Keratinocyte (primary cell): ENCODE measurements around the gene RGS7BP. TPM values are rescaled to one million over a fixed set of nuclear protein-coding genes. Genes with fewer than 3 reads are reported as not detected.

ENCODE experiments used
- DNase-seq: peaks from one replicate; pipeline ENCODE4 v3.0.0-alpha.2; 2011; ENCODE audit warnings: low read depth, missing footprints, low spot score
- FAIRE-seq: peaks from 2 replicates; lab custom pipeline; 2011; peaks lifted over from hg19 to GRCh38; lab: Jason Lieb, UNC
- H2AFZ ChIP-seq: 2 replicates; pipeline ENCODE4 v1.6.0; 2012; ENCODE audit warnings: low read length, control low read depth, inconsistent platforms; ENCODE audit not compliant: control insufficient read depth
- H3K27ac ChIP-seq: 2 replicates; pipeline ENCODE4 v1.5.1; 2011; ENCODE audit warnings: low read length; ENCODE audit not compliant: control insufficient read depth, insufficient read depth
- H3K27me3 ChIP-seq: 3 replicates; pipeline ENCODE4 v1.6.0; 2011; ENCODE audit warnings: low read length; ENCODE audit not compliant: control insufficient read depth, insufficient read depth; ENCODE audit errors: extremely low read depth
- H3K36me3 ChIP-seq, 2 experiments: 2 replicates in 1 of 2; 3 replicates in 1 of 2; pipeline ENCODE4 v1.5.1; 2011; ENCODE audit warnings: low read length in 2 of 2, mild to moderate bottlenecking in 1 of 2; ENCODE audit not compliant: control insufficient read depth in 2 of 2, insufficient read depth in 2 of 2; ENCODE audit errors: extremely low read depth in 1 of 2
- H3K4me1 ChIP-seq: 3 replicates; pipeline ENCODE4 v1.5.1; 2011; ENCODE audit warnings: low read length; ENCODE audit not compliant: control insufficient read depth, insufficient read depth; ENCODE audit errors: extremely low read depth
- H3K4me2 ChIP-seq: 3 replicates; pipeline ENCODE4 v1.6.0; 2011; ENCODE audit warnings: low read depth, low read length; ENCODE audit not compliant: control insufficient read depth, insufficient read depth; ENCODE audit errors: extremely low read depth
- H3K4me3 ChIP-seq, 3 experiments: fragments of 200-600 bp in 1 of 3; sonication (generic) in 1 of 3; 2 replicates in 2 of 3; 3 replicates in 1 of 3; pipeline ENCODE4 v1.5.1; 2011 to 2016; ENCODE audit warnings: low read length in 3 of 3, mild to moderate bottlenecking in 3 of 3, control low read depth in 2 of 3, inconsistent platforms in 1 of 3, low read depth in 1 of 3, mixed read lengths in 1 of 3, mixed run types in 1 of 3, moderate library complexity in 1 of 3; ENCODE audit not compliant: control insufficient read depth in 2 of 3, insufficient read depth in 2 of 3; ENCODE audit errors: extremely low read depth in 1 of 3
- H3K79me2 ChIP-seq: 2 replicates; pipeline ENCODE4 v1.6.0; 2012; ENCODE audit warnings: low read length; ENCODE audit not compliant: control insufficient read depth, insufficient read depth
- H3K9ac ChIP-seq: 3 replicates; pipeline ENCODE4 v1.6.0; 2011; ENCODE audit warnings: low read length; ENCODE audit not compliant: control insufficient read depth, insufficient read depth; ENCODE audit errors: extremely low read depth
- H3K9me1 ChIP-seq: 3 replicates; pipeline ENCODE4 v1.6.0; 2011; ENCODE audit warnings: low read length; ENCODE audit not compliant: control insufficient read depth, insufficient read depth; ENCODE audit errors: extremely low read depth
- H3K9me3 ChIP-seq: 2 replicates; pipeline ENCODE4 v1.5.1; 2012; ENCODE audit warnings: low read depth, low read length; ENCODE audit not compliant: control insufficient read depth
- H4K20me1 ChIP-seq: 3 replicates; pipeline ENCODE4 v1.6.0; 2011; ENCODE audit warnings: low read length; ENCODE audit not compliant: control insufficient read depth, insufficient read depth; ENCODE audit errors: extremely low read depth
- EZH2 ChIP-seq: IDR thresholded peaks from one replicate; pipeline ENCODE4 v1.6.1; 2012; ENCODE audit warnings: inconsistent platforms, mild to moderate bottlenecking, low read length, moderate library complexity
- dilution Hi-C: fragments of 300-500 bp; cut with MboI; formaldehyde crosslinking; loops from one replicate; pipeline ENCODE4 v1.7.0; 2020; ENCODE audit warnings: low sequenced_read_pairs; ENCODE audit not compliant: extremely low pct_ligation_motif_present
- polyA plus RNA-seq, 5 experiments: library from polyadenylated mRNA; depleted of rRNA in 3 of 5; stranded (reverse) in 3 of 5; stranded (forward) in 1 of 5; unstranded in 1 of 5; fragments of >200 nt; gene quantifications; 1 replicate in 1 of 5; 2 replicates in 3 of 5; 3 replicates in 1 of 5; pipeline versions ENCODE4 v1.2.1 to v1.2.3, GENCODE V29; 2011 to 2012; ENCODE audit warnings: missing spikeins in 2 of 5, low read depth in 1 of 5, low replicate concordance in 1 of 5
- TF ChIP-seq, protein P1 (sequence below), 3 experiments: IDR thresholded peaks in 1 of 3; conservative IDR thresholded peaks in 1 of 3; optimal IDR thresholded peaks in 1 of 3; 2 replicates in 2 of 3; 3 replicates in 1 of 3; pipeline versions ENCODE3 to v1.5.1; 2011; ENCODE audit warnings: low read length in 3 of 3, mild to moderate bottlenecking in 3 of 3, moderate library complexity in 2 of 3, control low read depth in 1 of 3, inconsistent platforms in 1 of 3; ENCODE audit not compliant: insufficient read depth in 2 of 3; ENCODE audit errors: extremely low read depth in 1 of 3

RGS7BP gene
- polyA plus RNA-seq, 1 donor (not counting 4 experiments of a cell fraction or from before 2014, with no cell fraction given) = not detected

DNA sequence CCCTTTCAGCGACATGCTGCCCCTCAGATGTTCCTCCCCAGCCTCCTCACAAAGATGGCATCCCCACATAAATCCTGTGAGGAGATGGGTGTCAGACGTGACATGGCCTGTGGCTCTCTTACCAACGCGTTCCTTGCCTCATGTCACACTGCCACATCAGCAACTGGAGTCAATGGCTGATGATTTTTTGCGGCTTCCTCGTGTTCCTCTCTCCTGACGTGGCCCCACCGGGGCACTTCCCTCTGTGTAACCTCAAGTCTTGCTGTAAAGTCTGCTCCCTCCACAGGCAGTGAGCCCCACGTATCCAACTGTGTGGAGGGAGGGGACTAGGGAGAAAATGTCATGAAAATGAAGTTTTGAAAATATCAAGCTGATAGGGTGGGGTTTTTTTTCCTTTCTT is 131.3 kb downstream of the RGS7BP start:
- FAIRE-seq (no peak), DNase-seq (no peak)
- H3K79me2 ChIP-seq = no peaks in the 10 kb centered on the region
- dilution Hi-C loops = no loop called here
- H4K20me1 ChIP-seq = no peaks in the 10 kb centered on the region
- no peak overlapping the region for H3K9ac ChIP-seq
- H3K9me1 ChIP-seq = no peaks in the 10 kb centered on the region
- H3K4me1 ChIP-seq = peaks cover 6% of the 10 kb centered on the region
- no peak overlapping the region for H3K4me2 ChIP-seq
- no peak overlapping the region for H3K27ac ChIP-seq
- H3K36me3 ChIP-seq = no peaks in the 10 kb centered on the region
- peaks cover 5% of the 10 kb centered on the region for H3K27me3 ChIP-seq
- H3K4me3 ChIP-seq = no peak overlapping the region
- no peaks in the 10 kb centered on the region for H3K9me3 ChIP-seq
- H2AFZ ChIP-seq = no peak overlapping the region
- TF ChIP-seq, protein P1, sequence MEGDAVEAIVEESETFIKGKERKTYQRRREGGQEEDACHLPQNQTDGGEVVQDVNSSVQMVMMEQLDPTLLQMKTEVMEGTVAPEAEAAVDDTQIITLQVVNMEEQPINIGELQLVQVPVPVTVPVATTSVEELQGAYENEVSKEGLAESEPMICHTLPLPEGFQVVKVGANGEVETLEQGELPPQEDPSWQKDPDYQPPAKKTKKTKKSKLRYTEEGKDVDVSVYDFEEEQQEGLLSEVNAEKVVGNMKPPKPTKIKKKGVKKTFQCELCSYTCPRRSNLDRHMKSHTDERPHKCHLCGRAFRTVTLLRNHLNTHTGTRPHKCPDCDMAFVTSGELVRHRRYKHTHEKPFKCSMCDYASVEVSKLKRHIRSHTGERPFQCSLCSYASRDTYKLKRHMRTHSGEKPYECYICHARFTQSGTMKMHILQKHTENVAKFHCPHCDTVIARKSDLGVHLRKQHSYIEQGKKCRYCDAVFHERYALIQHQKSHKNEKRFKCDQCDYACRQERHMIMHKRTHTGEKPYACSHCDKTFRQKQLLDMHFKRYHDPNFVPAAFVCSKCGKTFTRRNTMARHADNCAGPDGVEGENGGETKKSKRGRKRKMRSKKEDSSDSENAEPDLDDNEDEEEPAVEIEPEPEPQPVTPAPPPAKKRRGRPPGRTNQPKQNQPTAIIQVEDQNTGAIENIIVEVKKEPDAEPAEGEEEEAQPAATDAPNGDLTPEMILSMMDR (optimal IDR thresholded peaks at IDR 0.05 in 1 of 3, IDR thresholded peaks at IDR 0.05 in 1 of 3, conservative IDR thresholded peaks at IDR 0.05 in 1 of 3; ENCODE audit: extremely low read depth in 1 of 3, insufficient read depth in 2 of 3, low read length in 3 of 3) = no peak
- no peak for TF ChIP-seq EZH2

DNA sequence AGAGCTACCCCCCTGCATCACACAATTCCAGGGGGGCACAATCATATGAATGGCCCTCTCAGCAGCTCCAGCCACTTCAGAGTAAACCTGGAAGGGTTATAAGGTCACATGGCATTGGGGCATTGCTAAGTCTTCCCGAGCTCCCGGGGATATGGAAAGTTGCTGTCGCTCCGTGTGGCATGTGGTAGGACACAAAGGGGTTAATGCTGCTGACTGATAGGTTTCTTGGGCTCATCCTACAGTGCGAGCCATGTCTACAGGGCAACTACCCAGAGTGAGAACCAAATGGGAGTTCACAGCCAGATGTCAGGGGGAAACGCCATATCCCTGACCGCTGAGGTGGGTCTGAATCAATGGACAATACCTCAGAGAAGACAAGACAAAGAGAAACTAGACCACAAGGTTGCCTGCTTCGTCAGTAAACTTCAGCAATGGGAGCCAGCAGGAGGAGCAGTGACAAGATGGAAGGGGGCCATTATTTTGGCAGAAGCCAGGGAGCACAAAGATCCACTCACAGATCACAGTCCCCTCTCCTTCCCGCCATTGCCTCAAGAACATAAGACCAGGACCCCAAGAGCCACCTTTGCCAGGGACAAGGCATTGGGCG is 132.1 kb downstream of the RGS7BP start:
- TF ChIP-seq, protein P1 (optimal IDR thresholded peaks at IDR 0.05 in 1 of 3, IDR thresholded peaks at IDR 0.05 in 1 of 3, conservative IDR thresholded peaks at IDR 0.05 in 1 of 3; ENCODE audit: extremely low read depth in 1 of 3, insufficient read depth in 2 of 3, low read length in 3 of 3) = peak in 2 of 3 experiments; percentile 4 to 36
- no peak for TF ChIP-seq EZH2
- dilution Hi-C loops = no loop called here
- no peak overlapping the region for H2AFZ ChIP-seq

More for the DNA sequence above, 132.1 kb downstream of the RGS7BP start:
- H4K20me1 ChIP-seq = no peaks in the 10 kb centered on the region
- H3K9me3 ChIP-seq = no peaks in the 10 kb centered on the region
- no peak for DNase-seq
- no peaks in the 10 kb centered on the region for H3K9me1 ChIP-seq
- H3K27me3 ChIP-seq = peaks cover 5% of the 10 kb centered on the region
- H3K36me3 ChIP-seq = no peaks in the 10 kb centered on the region
- no peak overlapping the region for H3K9ac ChIP-seq
- H3K4me3 ChIP-seq = no peak overlapping the region
- FAIRE-seq = no peak
- no peak overlapping the region for H3K27ac ChIP-seq
- H3K79me2 ChIP-seq = no peaks in the 10 kb centered on the region
- H3K4me1 ChIP-seq = peaks cover 6% of the 10 kb centered on the region
- no peak overlapping the region for H3K4me2 ChIP-seq
